Transverse colon (tissue), 4 donors: ENCODE results near the gene LKAAEAR1. TPM values are rescaled to one million over a fixed set of nuclear protein-coding genes. Genes with fewer than 3 reads are reported as not detected.

Experiments used
- DNase-seq: peaks from one replicate; pipeline ENCODE4 v3.0.0-alpha.2; 2019
- H3K27ac ChIP-seq, 4 donors: fragments of 200-600 bp; sonication (generic); 2 replicates each; pipeline ENCODE4 v1.5.1; 2016 to 2018; ENCODE audit warnings: inconsistent platforms in 4 of 4
- H3K27me3 ChIP-seq: fragments of 200-600 bp; sonication (generic); 2 replicates; pipeline ENCODE4 v1.5.1; 2017; ENCODE audit warnings: inconsistent platforms
- H3K36me3 ChIP-seq, 4 donors: fragments of 200-600 bp; sonication (generic); 2 replicates each; pipeline ENCODE4 v1.5.1; 2017 to 2019; ENCODE audit warnings: inconsistent platforms in 4 of 4
- H3K4me1 ChIP-seq, 4 donors: fragments of 200-600 bp; sonication (generic); 2 replicates each; pipeline ENCODE4 v1.5.1; 2017 to 2020; ENCODE audit warnings: inconsistent platforms in 4 of 4
- H3K4me3 ChIP-seq, 4 donors: fragments of 200-600 bp; sonication (generic); 1 replicate in 1 of 4; 2 replicates in 3 of 4; pipeline versions ENCODE4 v1.5.1 to v1.6.1; 2017 to 2019; ENCODE audit warnings: inconsistent platforms in 4 of 4
- H3K9me3 ChIP-seq, 2 donors: fragments of 200-600 bp; sonication (generic); 2 replicates each; pipeline ENCODE4 v1.5.1; 2017 to 2019; ENCODE audit warnings: inconsistent platforms in 2 of 2
- CTCF ChIP-seq, 5 experiments: fragments of 200-600 bp in 3 of 5; fragments of 450-650 bp in 2 of 5; sonication (generic) in 3 of 5; IDR thresholded peaks; 1 replicate in 2 of 5; 2 replicates in 3 of 5; pipeline ENCODE4 v1.5.1; 2016 to 2017; ENCODE audit warnings: antibody characterized with exemption in 5 of 5, inconsistent platforms in 3 of 5, mild to moderate bottlenecking in 2 of 5, moderate library complexity in 1 of 5
- EP300 ChIP-seq: sonication (generic); formaldehyde crosslinking; IDR thresholded peaks from one replicate; pipeline ENCODE4 v1.6.1; 2017; ENCODE audit warnings: antibody characterized with exemption, low read depth
- POLR2A ChIP-seq: fragments of 450-650 bp; IDR thresholded peaks from one replicate; pipeline ENCODE4 v1.6.1; 2016; ENCODE audit warnings: antibody characterized with exemption, mild to moderate bottlenecking, moderate library complexity
- POLR2AphosphoS5 ChIP-seq, 3 donors: sonication (generic); formaldehyde crosslinking; IDR thresholded peaks; one replicate each; pipeline ENCODE4 v1.6.1; 2016; ENCODE audit warnings: antibody characterized with exemption in 3 of 3
- WGBS, 2 donors: methylation state at CpG; one replicate each; pipeline ENCODE4 v1.1.5; 2018; ENCODE audit warnings: low coverage in 1 of 2; 5-methylcytosine and 5-hydroxymethylcytosine counted together
- in situ Hi-C, 4 donors: fragments of 200-750 bp; cut with MboI; loops; one replicate each; pipeline versions ENCODE4 v1.15.0 to v1.15.1; 2017; ENCODE audit warnings: low sequenced_read_pairs in 3 of 4, low pct_ligation_motif_present in 1 of 4, low pct_unique_long_range_greater_than_20kb in 1 of 4
- intact Hi-C: fragments of 100-400 bp; cut with DNase I; formaldehyde crosslinking; loops from one replicate; pipeline ENCODE4 v1.15.1; 2023; ENCODE audit warnings: low total_unique reads
- total RNA-seq, 4 donors: library from RNA; depleted of rRNA; stranded (reverse); fragments of >200 nt; gene quantifications; one replicate each; pipeline ENCODE4 v1.1.0, GENCODE V29; 2016

Gene LKAAEAR1
- total RNA-seq, 4 donors from 2014 or later, result not detected

GRCh38 chr20:64065062-64065973 lies 18.9 kb downstream of the LKAAEAR1 start:
- no peak overlapping the region for H3K27ac ChIP-seq
- H3K4me3 ChIP-seq, result no peak overlapping the region
- 44% methylated on average over 27 of the region's 27 CpGs; no CpG with 5 or more reads in 1 of the 2 donors for WGBS, 2 donors
- peaks cover 13 to 26% (median 20%) of the 10 kb centered on the region in 4 donors for H3K4me1 ChIP-seq
- TF ChIP-seq CTCF (IDR thresholded peaks at IDR 0.05) (no peak), POLR2A (no peak), EP300 (no peak), POLR2AphosphoS5 (IDR thresholded peaks at IDR 0.05) (no peak)
- no peaks in the 10 kb centered on the region for H3K9me3 ChIP-seq
- DNase-seq, result no peak
- peaks cover 4% of the 10 kb centered on the region for H3K27me3 ChIP-seq
- in situ Hi-C loops (no loop called here), intact Hi-C loops (no loop called here)
- no peaks in the 10 kb centered on the region for H3K36me3 ChIP-seq

GRCh38 chr20:64064145-64064698 lies 20.0 kb downstream of the LKAAEAR1 start:
- no peak for DNase-seq
- TF ChIP-seq EP300, result no peak
- TF ChIP-seq CTCF (IDR thresholded peaks at IDR 0.05), result no peak
- TF ChIP-seq POLR2AphosphoS5 (IDR thresholded peaks at IDR 0.05), result no peak
- no peak for TF ChIP-seq POLR2A
- intact Hi-C loops (no loop called here), in situ Hi-C loops (no loop called here)
- Histone ChIP-seq H3K4me1 (peaks cover 13 to 26% (median 20%) of the 10 kb centered on the region in 4 donors), H3K27ac (peak overlapping the region in 1 of 4 donors; percentile 88), H3K9me3 (no peaks in the 10 kb centered on the region), H3K36me3 (no peaks in the 10 kb centered on the region), H3K4me3 (peak overlapping the region in 1 of 4 donors; percentile 73), H3K27me3 (peaks cover 4% of the 10 kb centered on the region)
- 54% methylated on average over 12 of the region's 12 CpGs; no CpG with 5 or more reads in 1 of the 2 donors for WGBS, 2 donors

- intact Hi-C loops, result no loop called here
- 6 to 29% methylated on average over 6 to 46 of the region's 51 CpGs for WGBS, 2 donors
- Histone ChIP-seq H3K4me1 (peaks cover 13 to 26% (median 20%) of the 10 kb centered on the region in 4 donors), H3K4me3 (peak overlapping the region; percentile 60 to 89 (median 72)), H3K27ac (peak overlapping the region; percentile 76 to 88 (median 78)), H3K27me3 (peaks cover 4% of the 10 kb centered on the region), H3K9me3 (no peaks in the 10 kb centered on the region), H3K36me3 (no peaks in the 10 kb centered on the region)
- peak; percentile 30 for DNase-seq
- in situ Hi-C loops, result no loop called here
- TF ChIP-seq POLR2AphosphoS5 (IDR thresholded peaks at IDR 0.05) (no peak), CTCF (IDR thresholded peaks at IDR 0.05) (no peak), EP300 (no peak), POLR2A (no peak)
These were observed 20.6 kb downstream of the LKAAEAR1 start for GRCh38 chr20:64063389-64064144.
